DOHH2 (cell line): ENCODE measurements around the gene GLCE.

Experiments
- H3F3A ChIP-seq: fragments of 200-600 bp; sonication (generic), shearing (Covaris generic); 2 replicates; pipeline ENCODE4 v1.6.0; 2016; ENCODE audit warnings: antibody characterized with exemption, mild to moderate bottlenecking; ENCODE audit not compliant: control insufficient read depth, insufficient read depth
- H3K27ac ChIP-seq: fragments of 200-600 bp; sonication (generic); 2 replicates; pipeline ENCODE4 v1.5.1; 2014; ENCODE audit warnings: low read depth, mild to moderate bottlenecking, low read length, moderate library complexity
- H3K27me3 ChIP-seq: fragments of 200-600 bp; sonication (generic); 2 replicates; pipeline ENCODE4 v1.6.1; 2014; ENCODE audit warnings: mild to moderate bottlenecking, low read length, mixed read lengths; ENCODE audit not compliant: control insufficient read depth
- H3K36me3 ChIP-seq: fragments of 200-600 bp; sonication (generic); 2 replicates; pipeline ENCODE4 v1.6.1; 2014; ENCODE audit warnings: mild to moderate bottlenecking, low read length, moderate library complexity, mixed read lengths; ENCODE audit not compliant: control insufficient read depth
- H3K4me1 ChIP-seq: fragments of 200-600 bp; sonication (generic); 2 replicates; pipeline ENCODE4 v1.6.1; 2014; ENCODE audit warnings: mild to moderate bottlenecking, low read length, mixed read lengths; ENCODE audit not compliant: control insufficient read depth
- H3K4me2 ChIP-seq: fragments of 200-600 bp; sonication (generic); 2 replicates; pipeline ENCODE4 v1.6.0; 2014; ENCODE audit warnings: mild to moderate bottlenecking, low read length, moderate library complexity
- H3K4me3 ChIP-seq: fragments of 200-600 bp; sonication (generic); 2 replicates; pipeline ENCODE4 v1.5.1; 2014; ENCODE audit warnings: mild to moderate bottlenecking, low read length, mixed read lengths
- H3K79me2 ChIP-seq: fragments of 200-600 bp; sonication (generic); 2 replicates; pipeline ENCODE4 v1.6.1; 2014; ENCODE audit warnings: mild to moderate bottlenecking, low read length, mixed read lengths; ENCODE audit not compliant: control insufficient read depth
- H3K9me2 ChIP-seq: fragments of 200-600 bp; sonication (generic); replicated peaks from 2 replicates; pipeline ENCODE4 v1.6.1; 2014; ENCODE audit warnings: mild to moderate bottlenecking, low read length, mixed read lengths; ENCODE audit not compliant: control insufficient read depth
- H3K9me3 ChIP-seq: fragments of 200-600 bp; sonication (generic); 2 replicates; pipeline ENCODE4 v1.6.1; 2014; ENCODE audit warnings: antibody characterized with exemption, low read length, mixed read lengths; ENCODE audit not compliant: control insufficient read depth, insufficient read depth
- H4K20me1 ChIP-seq: fragments of 200-600 bp; sonication (generic); 2 replicates; pipeline ENCODE4 v1.6.0; 2014; ENCODE audit warnings: low read depth, mild to moderate bottlenecking, antibody characterized with exemption, low read length, moderate library complexity; ENCODE audit not compliant: control insufficient read depth, insufficient read depth
- CTCF ChIP-seq: fragments of 200-600 bp; sonication (generic); IDR thresholded peaks from one replicate; pipeline ENCODE4 v1.5.1; 2014; ENCODE audit warnings: antibody characterized with exemption, mild to moderate bottlenecking, low read depth, low read length; ENCODE audit not compliant: poor library complexity, severe bottlenecking
- EZH2phosphoT487 ChIP-seq: fragments of 200-600 bp; sonication (generic); IDR thresholded peaks from 2 replicates; pipeline ENCODE4 v1.6.1; 2017; ENCODE audit warnings: borderline replicate concordance, mild to moderate bottlenecking, antibody characterized with exemption, low read length, moderate library complexity, mixed read lengths

GLCE gene

GRCh38 chr15:69185216-69185615 is 24.8 kb downstream of the GLCE start:
- TF ChIP-seq CTCF (no peak), EZH2phosphoT487 (no peak)
- Histone ChIP-seq H3K36me3 (no peaks in the 10 kb centered on the region), H4K20me1 (no peaks in the 10 kb centered on the region), H3K4me2 (no peak overlapping the region), H3K9me3 (no peaks in the 10 kb centered on the region), H3K9me2 (no peaks in the 10 kb centered on the region), H3K4me3 (no peak overlapping the region), H3K27ac (no peak overlapping the region), H3F3A (no peaks in the 10 kb centered on the region), H3K27me3 (no peaks in the 10 kb centered on the region), H3K4me1 (no peaks in the 10 kb centered on the region), H3K79me2 (no peaks in the 10 kb centered on the region)

- TF ChIP-seq EZH2phosphoT487 (no peak), CTCF (no peak)
- no peaks in the 10 kb centered on the region for H3K36me3 ChIP-seq
- H3F3A ChIP-seq: no peaks in the 10 kb centered on the region
- no peak overlapping the region for H3K4me3 ChIP-seq
- H3K27me3 ChIP-seq: no peaks in the 10 kb centered on the region
- no peaks in the 10 kb centered on the region for H3K79me2 ChIP-seq
- H3K4me2 ChIP-seq: no peak overlapping the region
- H4K20me1 ChIP-seq: no peaks in the 10 kb centered on the region
- H3K27ac ChIP-seq: no peak overlapping the region
- H3K9me2 ChIP-seq: no peaks in the 10 kb centered on the region
- no peaks in the 10 kb centered on the region for H3K9me3 ChIP-seq
- no peaks in the 10 kb centered on the region for H3K4me1 ChIP-seq
These were observed 25.3 kb downstream of the GLCE start for GRCh38 chr15:69185706-69186105.

GRCh38 chr15:69189157-69189556 is 28.7 kb downstream of the GLCE start:
- TF ChIP-seq CTCF (no peak), EZH2phosphoT487 (no peak)
- no peak overlapping the region for H3K4me3 ChIP-seq
- no peaks in the 10 kb centered on the region for H3K9me3 ChIP-seq
- no peaks in the 10 kb centered on the region for H3F3A ChIP-seq
- no peaks in the 10 kb centered on the region for H3K4me1 ChIP-seq
- H3K4me2 ChIP-seq: no peak overlapping the region
- no peaks in the 10 kb centered on the region for H4K20me1 ChIP-seq
- H3K27ac ChIP-seq: no peak overlapping the region
- peaks cover 3% of the 10 kb centered on the region; the same call in 1 of the 2 replicates for H3K79me2 ChIP-seq
- H3K27me3 ChIP-seq: no peaks in the 10 kb centered on the region
- H3K9me2 ChIP-seq: no peaks in the 10 kb centered on the region
- H3K36me3 ChIP-seq: no peaks in the 10 kb centered on the region

GRCh38 chr15:69190091-69190490 is 29.7 kb downstream of the GLCE start:
- Histone ChIP-seq H3K4me1 (no peaks in the 10 kb centered on the region), H3K9me3 (no peaks in the 10 kb centered on the region), H3K9me2 (no peaks in the 10 kb centered on the region), H4K20me1 (no peaks in the 10 kb centered on the region), H3K79me2 (peaks cover 3% of the 10 kb centered on the region; the same call in 1 of the 2 replicates), H3K27ac (no peak overlapping the region), H3K27me3 (no peaks in the 10 kb centered on the region), H3K36me3 (no peaks in the 10 kb centered on the region), H3K4me2 (no peak overlapping the region), H3K4me3 (no peak overlapping the region), H3F3A (no peaks in the 10 kb centered on the region)
- no peak for TF ChIP-seq CTCF
